H1 (cell line): ENCODE results near the gene PRKAG1. TPM values are rescaled to one million over a fixed set of nuclear protein-coding genes. Genes with fewer than 3 reads are reported as not detected.

Experiments
- CTCF ChIA-PET: fragments of 300-600 bp; sonication (Branson Sonifier 250); formaldehyde crosslinking; loops from one replicate; lab custom pipeline; 2021; ENCODE audit not compliant: partially characterized antibody; lab: Charles Lee
- POLR2A ChIA-PET: fragments of 300-600 bp; sonication (Branson Sonifier 250); formaldehyde crosslinking; loops from one replicate; lab custom pipeline; 2021; ENCODE audit warnings: inconsistent platforms; ENCODE audit not compliant: partially characterized antibody; lab: Charles Lee
- DNase-seq, 2 experiments: peaks; one replicate each; pipeline versions ENCODE4 v3.0.0 to v3.0.0-alpha.2; 2010 to 2022; ENCODE audit warnings: low spot score in 2 of 2, low read depth in 1 of 2, mixed read lengths in 1 of 2
- FAIRE-seq: peaks from 2 replicates; lab custom pipeline; 2011; peaks lifted over from hg19 to GRCh38; lab: Jason Lieb, UNC
- H2AFZ ChIP-seq: 2 replicates; pipeline ENCODE4 v1.8.1; 2012; ENCODE audit warnings: low read length, inconsistent platforms
- H2AK5ac ChIP-seq: 2 replicates; pipeline ENCODE4 v1.6.1; 2013; ENCODE audit warnings: low read depth, low read length
- H2BK120ac ChIP-seq: replicated peaks from 2 replicates; pipeline ENCODE3; 2013; ENCODE audit warnings: low read depth, low read length, inconsistent platforms
- H2BK12ac ChIP-seq: 2 replicates; pipeline ENCODE4 v1.6.1; 2013; ENCODE audit warnings: low read depth, low read length
- H2BK15ac ChIP-seq: 2 replicates; pipeline ENCODE4 v1.6.1; 2013; ENCODE audit warnings: low read length
- H2BK20ac ChIP-seq: 2 replicates; pipeline ENCODE4 v1.6.1; 2013; ENCODE audit warnings: low read length
- H2BK5ac ChIP-seq: 2 replicates; pipeline ENCODE4 v1.6.1; 2013; ENCODE audit warnings: low read depth, low read length
- H3K14ac ChIP-seq: 2 replicates; pipeline ENCODE4 v1.6.1; 2013; ENCODE audit warnings: inconsistent platforms; ENCODE audit not compliant: insufficient read length
- H3K18ac ChIP-seq: 2 replicates; pipeline ENCODE4 v1.6.1; 2013; ENCODE audit warnings: low read length; ENCODE audit errors: extremely low read depth
- H3K23ac ChIP-seq: 2 replicates; pipeline ENCODE4 v1.6.1; 2013; ENCODE audit warnings: inconsistent platforms; ENCODE audit not compliant: insufficient read length
- H3K23me2 ChIP-seq: 2 replicates; pipeline ENCODE4 v1.6.1; 2013; ENCODE audit warnings: low read depth, low read length
- H3K27ac ChIP-seq: 2 replicates; pipeline ENCODE4 v1.6.1; 2011; ENCODE audit warnings: low read depth, low read length, inconsistent platforms
- H3K27me3 ChIP-seq, 4 experiments: replicated peaks in 1 of 4; 1 replicate in 1 of 4; 2 replicates in 3 of 4; pipeline versions ENCODE4 v1.6.1 to v1.8.1; 2011 to 2013; ENCODE audit warnings: low read length in 3 of 4, mild to moderate bottlenecking in 3 of 4, inconsistent platforms in 2 of 4, mixed read lengths in 2 of 4, moderate library complexity in 1 of 4; ENCODE audit not compliant: control insufficient read depth in 3 of 4, insufficient read depth in 3 of 4; ENCODE audit errors: extremely low read depth in 1 of 4
- H3K36me3 ChIP-seq, 4 experiments: 2 replicates each; pipeline versions ENCODE4 v1.6.1 to v1.8.1; 2011 to 2013; ENCODE audit warnings: mild to moderate bottlenecking in 4 of 4, low read length in 3 of 4, moderate library complexity in 2 of 4, control low read depth in 1 of 4, inconsistent platforms in 1 of 4; ENCODE audit not compliant: insufficient read depth in 4 of 4, control insufficient read depth in 2 of 4
- H3K4ac ChIP-seq: replicated peaks from 2 replicates; pipeline ENCODE3; 2013; ENCODE audit warnings: low read length, low read depth, mixed read lengths, inconsistent platforms; ENCODE audit not compliant: insufficient read length
- H3K4me1 ChIP-seq, 4 experiments: replicated peaks in 1 of 4; 1 replicate in 1 of 4; 2 replicates in 3 of 4; pipeline versions ENCODE4 v1.6.1 to v1.8.1; 2011 to 2013; ENCODE audit warnings: low read length in 3 of 4, inconsistent platforms in 2 of 4, mixed read lengths in 1 of 4; ENCODE audit not compliant: insufficient read depth in 4 of 4, control insufficient read depth in 3 of 4
- H3K4me2 ChIP-seq, 2 experiments: 2 replicates each; pipeline versions ENCODE4 v1.6.1 to v1.8.1; 2011 to 2013; ENCODE audit warnings: low read depth in 2 of 2, low read length in 2 of 2, control low read depth in 1 of 2, inconsistent platforms in 1 of 2, mild to moderate bottlenecking in 1 of 2; ENCODE audit not compliant: insufficient read depth in 1 of 2
- H3K4me3 ChIP-seq, 4 experiments: fragments of 200-600, 300-600 bp in 1 of 4; sonication (generic), shearing (Covaris generic), sonication (Bioruptor Twin) in 1 of 4; 2 replicates each; pipeline versions ENCODE4 v1.5.1 to v1.8.1; 2011 to 2016; ENCODE audit warnings: low read length in 4 of 4, low read depth in 3 of 4, control low read depth in 2 of 4, inconsistent platforms in 2 of 4, mild to moderate bottlenecking in 2 of 4, mixed read lengths in 1 of 4, moderate library complexity in 1 of 4; ENCODE audit not compliant: insufficient read depth in 2 of 4; ENCODE audit errors: extremely low read depth in 1 of 4
- H3K56ac ChIP-seq: replicated peaks from 2 replicates; pipeline ENCODE3; 2013; ENCODE audit warnings: low read depth, mild to moderate bottlenecking, mixed read lengths, low read length, inconsistent platforms; ENCODE audit not compliant: insufficient read length
- H3K79me1 ChIP-seq: 2 replicates; pipeline ENCODE4 v1.6.1; 2013; ENCODE audit warnings: low read depth, low read length, control low read depth
- H3K79me2 ChIP-seq, 2 experiments: 2 replicates each; pipeline versions ENCODE4 v1.6.1 to v1.8.1; 2012 to 2013; ENCODE audit warnings: low read length in 2 of 2, mild to moderate bottlenecking in 2 of 2, inconsistent platforms in 1 of 2; ENCODE audit not compliant: insufficient read depth in 2 of 2, control insufficient read depth in 1 of 2
- H3K9ac ChIP-seq, 4 experiments: replicated peaks in 1 of 4; 1 replicate in 1 of 4; 2 replicates in 3 of 4; pipeline versions ENCODE4 v1.6.1 to v1.8.1; 2011 to 2013; ENCODE audit warnings: low read depth in 3 of 4, low read length in 3 of 4, control low read depth in 2 of 4, mild to moderate bottlenecking in 2 of 4, moderate library complexity in 2 of 4, inconsistent platforms in 1 of 4; ENCODE audit errors: extremely low read depth in 1 of 4
- H3K9me3 ChIP-seq, 2 experiments: 2 replicates each; pipeline versions ENCODE4 v1.6.1 to v1.8.1; 2012 to 2013; ENCODE audit warnings: mild to moderate bottlenecking in 2 of 2, moderate library complexity in 2 of 2, control low read depth in 1 of 2, inconsistent platforms in 1 of 2, low read depth in 1 of 2, low read length in 1 of 2, mixed read lengths in 1 of 2; ENCODE audit not compliant: insufficient read depth in 2 of 2
- H4K20me1 ChIP-seq, 2 experiments: replicated peaks in 1 of 2; 2 replicates each; pipeline versions ENCODE3 to v1.8.1; 2011 to 2013; ENCODE audit warnings: inconsistent platforms in 2 of 2, low read length in 2 of 2, mild to moderate bottlenecking in 1 of 2; ENCODE audit not compliant: insufficient read depth in 2 of 2, control insufficient read depth in 1 of 2
- H4K5ac ChIP-seq: 2 replicates; pipeline ENCODE4 v1.6.1; 2013; ENCODE audit warnings: low read length, low read depth, mixed read lengths, inconsistent platforms; ENCODE audit not compliant: insufficient read length
- H4K8ac ChIP-seq: 2 replicates; pipeline ENCODE4 v1.8.0; 2013; ENCODE audit warnings: mild to moderate bottlenecking, moderate library complexity, low read length, inconsistent platforms; ENCODE audit not compliant: insufficient read depth; ENCODE audit errors: extremely low read depth
- H4K91ac ChIP-seq: replicated peaks from 2 replicates; pipeline ENCODE3; 2013; ENCODE audit warnings: low read length, mixed read lengths, inconsistent platforms; ENCODE audit not compliant: insufficient read length
- BRCA1 ChIP-seq: IDR thresholded peaks from 2 replicates; pipeline ENCODE4 v1.6.1; 2012; ENCODE audit warnings: low read depth, low read length, improper control_type of control experiment
- CBX5 ChIP-seq: fragments of 300-800, 300-1000 bp; sonication (generic); IDR thresholded peaks from 2 replicates; pipeline ENCODE4 v1.7.1; 2016; ENCODE audit warnings: antibody characterized with exemption, low read length, low read depth
- EP300 ChIP-seq, 2 experiments: IDR thresholded peaks; 1 replicate in 1 of 2; 2 replicates in 1 of 2; pipeline ENCODE4 v1.6.1; 2011 to 2012; ENCODE audit warnings: low read depth in 2 of 2, low read length in 2 of 2, mild to moderate bottlenecking in 2 of 2, borderline replicate concordance in 1 of 2, inconsistent platforms in 1 of 2, moderate library complexity in 1 of 2
- GTF2F1 ChIP-seq: IDR thresholded peaks from 2 replicates; pipeline ENCODE4 v1.6.1; 2012; ENCODE audit warnings: low read depth, low read length, improper control_type of control experiment, borderline replicate concordance
- RBBP5 ChIP-seq: IDR thresholded peaks from 2 replicates; pipeline ENCODE4 v1.7.1; 2012; ENCODE audit warnings: low read depth, mild to moderate bottlenecking, inconsistent platforms, low read length, moderate library complexity, borderline replicate concordance
- SUZ12 ChIP-seq: fragments of 200-600 bp; sonication (generic); IDR thresholded peaks from 2 replicates; pipeline ENCODE4 v1.6.1; 2012; ENCODE audit warnings: mild to moderate bottlenecking, inconsistent platforms, low read length, moderate library complexity, mixed read lengths
- YY1 ChIP-seq: IDR thresholded peaks from 2 replicates; pipeline ENCODE4 v1.6.1; 2011; ENCODE audit warnings: low read depth, mild to moderate bottlenecking, low read length
- WGBS, 2 experiments: shearing (Covaris generic) in 1 of 2; methylation state at CpG; one replicate each; pipeline versions ENCODE4 v1.1.6 to v1.1.7; 2013 to 2015; ENCODE audit warnings: low lambda C conversion rate in 2 of 2, mixed read lengths in 2 of 2, inconsistent platforms in 1 of 2, low coverage in 1 of 2, missing lambda C conversion rate in 1 of 2; ENCODE audit not compliant: insufficient replicate concordance in 2 of 2, insufficient coverage in 1 of 2, insufficient read length in 1 of 2; ENCODE audit errors: extremely low coverage in 1 of 2, missing lambda C conversion rate in 1 of 2; 5-methylcytosine and 5-hydroxymethylcytosine counted together
- polyA plus RNA-seq, 7 experiments: library from polyadenylated mRNA; depleted of rRNA in 3 of 7; stranded (reverse) in 5 of 7; unstranded in 2 of 7; fragments of >200 nt in 5 of 7; fragments of 200-250 nt in 2 of 7; gene quantifications; 1 replicate in 5 of 7; 2 replicates in 1 of 7; 4 replicates in 1 of 7; pipeline versions ENCODE4 v1.2.1 to v1.2.3, GENCODE V29; 2011 to 2013; ENCODE audit warnings: missing spikeins in 2 of 7, mixed read lengths in 2 of 7
- total RNA-seq: library from RNA; stranded (reverse); fragmentation: NEBNext Ultra II Directional; extraction: Animal tissue kit (Norgen Biotek cat#: 25700); gene quantifications from 2 replicates; pipeline ENCODE4 v1.2.1, GENCODE V29; 2021
- TF ChIP-seq, protein P1 (sequence below), 3 experiments: IDR thresholded peaks; 1 replicate in 2 of 3; 2 replicates in 1 of 3; pipeline versions ENCODE4 v1.5.1 to v1.6.1; 2011; ENCODE audit warnings: low read length in 3 of 3, mild to moderate bottlenecking in 3 of 3, inconsistent platforms in 2 of 3, low read depth in 1 of 3, moderate library complexity in 1 of 3; ENCODE audit not compliant: insufficient read depth in 1 of 3; ENCODE audit errors: control extremely low read depth in 1 of 3

PRKAG1 gene
- total and polyA plus RNA-seq, 2 of the 8 experiments (the other 6 are each of a cell fraction or from before 2014, with no cell fraction given): 38.6 to 57.5 TPM

DNA sequence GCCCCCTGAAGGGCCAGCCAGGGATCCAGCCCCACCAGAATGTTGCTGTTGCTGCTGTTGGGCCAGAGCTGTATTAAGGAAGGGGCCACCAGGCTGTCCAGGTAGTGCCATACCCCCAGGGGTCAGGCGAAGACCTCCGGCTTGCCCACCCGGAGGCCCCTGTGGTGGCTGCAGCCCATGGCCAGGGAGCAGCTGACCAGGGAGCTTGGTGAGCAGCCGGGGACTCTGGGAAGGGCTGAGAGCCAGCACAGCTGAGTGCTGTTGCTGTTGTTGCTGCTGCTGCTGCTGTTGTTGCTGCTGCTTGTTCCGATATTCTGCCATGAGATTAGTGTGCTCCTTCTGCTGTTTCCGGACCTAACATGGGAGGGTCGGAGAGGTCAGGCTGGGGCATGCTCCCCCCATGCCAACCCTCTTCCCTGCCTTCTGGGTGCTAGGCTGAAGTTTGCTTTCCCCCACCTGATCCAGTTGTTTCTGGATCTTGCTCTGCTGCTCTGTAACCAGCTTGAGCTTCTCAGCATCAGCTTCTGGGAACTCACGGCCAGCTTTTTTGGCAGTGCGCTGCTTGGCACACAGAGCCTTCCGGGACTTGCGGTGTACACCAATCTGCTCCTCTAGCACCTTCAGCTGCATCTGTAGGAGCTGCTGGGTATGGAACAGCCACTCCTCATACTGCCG lies 15.2 kb upstream of the PRKAG1 start:
- H3K23ac ChIP-seq: no peak overlapping the region
- no peak overlapping the region for H3K18ac ChIP-seq
- H4K20me1 ChIP-seq: peaks cover 9 to 17% of the 10 kb centered on the region in 2 experiments
- H2BK12ac ChIP-seq: no peak overlapping the region
- no peaks in the 10 kb centered on the region for H3K4me1 ChIP-seq
- no peaks in the 10 kb centered on the region for H3K79me2 ChIP-seq
- H3K4ac ChIP-seq: no peak overlapping the region
- H3K27me3 ChIP-seq: no peaks in the 10 kb centered on the region
- no peak overlapping the region for H2AFZ ChIP-seq
- FAIRE-seq: no peak
- H2BK120ac ChIP-seq: no peak overlapping the region
- 90% methylated on average over 12 of the region's 12 CpGs; no CpG with 5 or more reads in 1 of the 2 experiments for WGBS, 2 experiments
- H4K5ac ChIP-seq: no peak overlapping the region
- H3K4me3 ChIP-seq: no peak overlapping the region
- H3K79me1 ChIP-seq: no peaks in the 10 kb centered on the region; the same call in none of the 2 replicates
- no peak overlapping the region for H4K91ac ChIP-seq
- POLR2A ChIA-PET: interaction anchor here (0.7 to 22.2 kb wide), 9 partner anchors 4 to 98 kb away, joined by 3 to 339 read pairs (median 4); partner anchors contain the start of genes KMT2D and TUBA1B
- no peak overlapping the region for H3K14ac ChIP-seq
- no peak overlapping the region for H3K56ac ChIP-seq
- no peak overlapping the region for H2BK15ac ChIP-seq
- H3K9ac ChIP-seq: no peak overlapping the region
- no peaks in the 10 kb centered on the region for H3K23me2 ChIP-seq
- H3K27ac ChIP-seq: no peak overlapping the region
- H3K4me2 ChIP-seq: no peak overlapping the region
- CTCF ChIA-PET: interaction anchor here (0.7 to 12.2 kb wide), 6 partner anchors 12 to 283 kb away, joined by 3 to 126 read pairs (median 4); partner anchors contain the start of gene PRKAG1
- H3K36me3 ChIP-seq: peaks cover 40 to 74% (median 70%) of the 10 kb centered on the region in 4 experiments
- H2AK5ac ChIP-seq: no peak overlapping the region
- no peak overlapping the region for H2BK20ac ChIP-seq
- no peaks in the 10 kb centered on the region for H3K9me3 ChIP-seq
- H4K8ac ChIP-seq: no peak overlapping the region; the same call in 1 of the 2 replicates
- DNase-seq: no peak
- H2BK5ac ChIP-seq: no peak overlapping the region
- no peak for TF ChIP-seq GTF2F1
- no peak for TF ChIP-seq RBBP5
- no peak for TF ChIP-seq SUZ12
- TF ChIP-seq BRCA1: no peak
- no peak for TF ChIP-seq CBX5
- TF ChIP-seq EP300 (IDR thresholded peaks at IDR 0.05; ENCODE audit: borderline replicate concordance in 1 of 2, low read depth in 2 of 2, low read length in 2 of 2): no peak
- TF ChIP-seq, protein P1, sequence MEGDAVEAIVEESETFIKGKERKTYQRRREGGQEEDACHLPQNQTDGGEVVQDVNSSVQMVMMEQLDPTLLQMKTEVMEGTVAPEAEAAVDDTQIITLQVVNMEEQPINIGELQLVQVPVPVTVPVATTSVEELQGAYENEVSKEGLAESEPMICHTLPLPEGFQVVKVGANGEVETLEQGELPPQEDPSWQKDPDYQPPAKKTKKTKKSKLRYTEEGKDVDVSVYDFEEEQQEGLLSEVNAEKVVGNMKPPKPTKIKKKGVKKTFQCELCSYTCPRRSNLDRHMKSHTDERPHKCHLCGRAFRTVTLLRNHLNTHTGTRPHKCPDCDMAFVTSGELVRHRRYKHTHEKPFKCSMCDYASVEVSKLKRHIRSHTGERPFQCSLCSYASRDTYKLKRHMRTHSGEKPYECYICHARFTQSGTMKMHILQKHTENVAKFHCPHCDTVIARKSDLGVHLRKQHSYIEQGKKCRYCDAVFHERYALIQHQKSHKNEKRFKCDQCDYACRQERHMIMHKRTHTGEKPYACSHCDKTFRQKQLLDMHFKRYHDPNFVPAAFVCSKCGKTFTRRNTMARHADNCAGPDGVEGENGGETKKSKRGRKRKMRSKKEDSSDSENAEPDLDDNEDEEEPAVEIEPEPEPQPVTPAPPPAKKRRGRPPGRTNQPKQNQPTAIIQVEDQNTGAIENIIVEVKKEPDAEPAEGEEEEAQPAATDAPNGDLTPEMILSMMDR (IDR thresholded peaks at IDR 0.05; ENCODE audit: control extremely low read depth in 1 of 3, insufficient read depth in 1 of 3, low read depth in 1 of 3, low read length in 3 of 3): no peak
- TF ChIP-seq YY1: no peak
